ENCODE measurements around the gene RSU1.

The RSU1 gene

GRCh38 chr10:16787361-16787791, 29.8 kb downstream of the RSU1 start:
- no peaks in the 10 kb centered on the region for H3K4me1 ChIP-seq (ENCODE audit: insufficient read depth, low read length, severe bottlenecking)
- H3K9me2 ChIP-seq (ENCODE audit: low read depth, low read length): no peaks in the 10 kb centered on the region
- no peaks in the 10 kb centered on the region for H3F3A ChIP-seq (ENCODE audit: insufficient read depth, low read length)
- no peaks in the 10 kb centered on the region for H3K79me2 ChIP-seq (ENCODE audit: insufficient read depth, low read length)
- H3K36me3 ChIP-seq (ENCODE audit: insufficient read depth, low read length): no peaks in the 10 kb centered on the region
- H3K9ac ChIP-seq (ENCODE audit: low read length): no peak overlapping the region
- no peaks in the 10 kb centered on the region for H3K27me3 ChIP-seq (ENCODE audit: insufficient read depth, low read length)
- H3K4me2 ChIP-seq (ENCODE audit: low read length): no peak overlapping the region
- H3K4me3 ChIP-seq (ENCODE audit: low read depth, low read length, poor library complexity, severe bottlenecking): no peak overlapping the region
- H2AFZ ChIP-seq (ENCODE audit: low read length): no peak overlapping the region
- TF ChIP-seq EZH2 (IDR thresholded peaks at IDR 0.05; ENCODE audit: borderline replicate concordance, low read length): no peak
- TF ChIP-seq, protein P1, sequence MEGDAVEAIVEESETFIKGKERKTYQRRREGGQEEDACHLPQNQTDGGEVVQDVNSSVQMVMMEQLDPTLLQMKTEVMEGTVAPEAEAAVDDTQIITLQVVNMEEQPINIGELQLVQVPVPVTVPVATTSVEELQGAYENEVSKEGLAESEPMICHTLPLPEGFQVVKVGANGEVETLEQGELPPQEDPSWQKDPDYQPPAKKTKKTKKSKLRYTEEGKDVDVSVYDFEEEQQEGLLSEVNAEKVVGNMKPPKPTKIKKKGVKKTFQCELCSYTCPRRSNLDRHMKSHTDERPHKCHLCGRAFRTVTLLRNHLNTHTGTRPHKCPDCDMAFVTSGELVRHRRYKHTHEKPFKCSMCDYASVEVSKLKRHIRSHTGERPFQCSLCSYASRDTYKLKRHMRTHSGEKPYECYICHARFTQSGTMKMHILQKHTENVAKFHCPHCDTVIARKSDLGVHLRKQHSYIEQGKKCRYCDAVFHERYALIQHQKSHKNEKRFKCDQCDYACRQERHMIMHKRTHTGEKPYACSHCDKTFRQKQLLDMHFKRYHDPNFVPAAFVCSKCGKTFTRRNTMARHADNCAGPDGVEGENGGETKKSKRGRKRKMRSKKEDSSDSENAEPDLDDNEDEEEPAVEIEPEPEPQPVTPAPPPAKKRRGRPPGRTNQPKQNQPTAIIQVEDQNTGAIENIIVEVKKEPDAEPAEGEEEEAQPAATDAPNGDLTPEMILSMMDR (IDR thresholded peaks at IDR 0.05; ENCODE audit: low read length): no peak
- no peak overlapping the region for H3K27ac ChIP-seq (ENCODE audit: low read depth, low read length, poor library complexity, severe bottlenecking)
- H3K9me3 ChIP-seq (ENCODE audit: low read length): no peaks in the 10 kb centered on the region; the same call in 1 of the 2 replicates
- no peaks in the 10 kb centered on the region for H4K20me1 ChIP-seq (ENCODE audit: insufficient read depth, low read length)

- no peaks in the 10 kb centered on the region for H3F3A ChIP-seq (ENCODE audit: insufficient read depth, low read length)
- no peak overlapping the region for H3K9ac ChIP-seq (ENCODE audit: low read length)
- no peak overlapping the region for H2AFZ ChIP-seq (ENCODE audit: low read length)
- no peaks in the 10 kb centered on the region for H4K20me1 ChIP-seq (ENCODE audit: insufficient read depth, low read length)
- H3K4me3 ChIP-seq (ENCODE audit: low read depth, low read length, poor library complexity, severe bottlenecking): no peak overlapping the region
- no peaks in the 10 kb centered on the region for H3K9me3 ChIP-seq (ENCODE audit: low read length)
- no peaks in the 10 kb centered on the region for H3K9me2 ChIP-seq (ENCODE audit: low read depth, low read length)
- H3K4me1 ChIP-seq (ENCODE audit: insufficient read depth, low read length, severe bottlenecking): no peaks in the 10 kb centered on the region
- H3K36me3 ChIP-seq (ENCODE audit: insufficient read depth, low read length): no peaks in the 10 kb centered on the region
- H3K4me2 ChIP-seq (ENCODE audit: low read length): no peak overlapping the region
- TF ChIP-seq EZH2 (IDR thresholded peaks at IDR 0.05; ENCODE audit: borderline replicate concordance, low read length): no peak
- TF ChIP-seq, protein P1 (IDR thresholded peaks at IDR 0.05; ENCODE audit: low read length): no peak
- no peaks in the 10 kb centered on the region for H3K27me3 ChIP-seq (ENCODE audit: insufficient read depth, low read length)
- H3K79me2 ChIP-seq (ENCODE audit: insufficient read depth, low read length): no peaks in the 10 kb centered on the region
- no peak overlapping the region for H3K27ac ChIP-seq (ENCODE audit: low read depth, low read length, poor library complexity, severe bottlenecking)
These were observed 36.8 kb downstream of the RSU1 start for GRCh38 chr10:16780338-16780880.

- H4K20me1 ChIP-seq (ENCODE audit: insufficient read depth, low read length): no peaks in the 10 kb centered on the region
- TF ChIP-seq, protein P1 (IDR thresholded peaks at IDR 0.05; ENCODE audit: low read length): no peak
- no peak for TF ChIP-seq EZH2 (IDR thresholded peaks at IDR 0.05; ENCODE audit: borderline replicate concordance, low read length)
- no peak overlapping the region for H3K9ac ChIP-seq (ENCODE audit: low read length)
- no peaks in the 10 kb centered on the region for H3K79me2 ChIP-seq (ENCODE audit: insufficient read depth, low read length)
- no peaks in the 10 kb centered on the region for H3K9me3 ChIP-seq (ENCODE audit: low read length)
- H3K9me2 ChIP-seq (ENCODE audit: low read depth, low read length): no peaks in the 10 kb centered on the region
- H3K4me1 ChIP-seq (ENCODE audit: insufficient read depth, low read length, severe bottlenecking): no peaks in the 10 kb centered on the region
- no peak overlapping the region for H3K4me2 ChIP-seq (ENCODE audit: low read length)
- no peaks in the 10 kb centered on the region for H3F3A ChIP-seq (ENCODE audit: insufficient read depth, low read length)
- H3K4me3 ChIP-seq (ENCODE audit: low read depth, low read length, poor library complexity, severe bottlenecking): no peak overlapping the region
- no peaks in the 10 kb centered on the region for H3K36me3 ChIP-seq (ENCODE audit: insufficient read depth, low read length)
- H3K27me3 ChIP-seq (ENCODE audit: insufficient read depth, low read length): no peaks in the 10 kb centered on the region
- no peak overlapping the region for H3K27ac ChIP-seq (ENCODE audit: low read depth, low read length, poor library complexity, severe bottlenecking)
- no peak overlapping the region for H2AFZ ChIP-seq (ENCODE audit: low read length)
These were observed 37.8 kb downstream of the RSU1 start for GRCh38 chr10:16779384-16779915.

Measured in OCI-LY1 (cell line).